HUES48 (cell line): Measurements from ENCODE around the gene TMEM156.

ENCODE experiments used
- H3K27ac ChIP-seq: one replicate; pipeline ENCODE4 v1.7.0; 2013; ENCODE audit warnings: low read depth, low read length, inconsistent platforms
- H3K27me3 ChIP-seq: 2 replicates; pipeline ENCODE4 v1.6.1; 2013; ENCODE audit warnings: mild to moderate bottlenecking, low read length; ENCODE audit not compliant: control insufficient read depth, insufficient read depth
- H3K36me3 ChIP-seq: 2 replicates; pipeline ENCODE4 v1.6.1; 2013; ENCODE audit warnings: low read length; ENCODE audit not compliant: control insufficient read depth, insufficient read depth
- H3K4me1 ChIP-seq: 2 replicates; pipeline ENCODE4 v1.6.1; 2013; ENCODE audit warnings: mild to moderate bottlenecking, low read length; ENCODE audit not compliant: control insufficient read depth, insufficient read depth
- H3K4me3 ChIP-seq: 2 replicates; pipeline ENCODE4 v1.5.1; 2013; ENCODE audit warnings: mild to moderate bottlenecking, low read depth, low read length
- H3K9ac ChIP-seq: 2 replicates; pipeline ENCODE4 v1.6.1; 2013; ENCODE audit warnings: mild to moderate bottlenecking, low read depth, low read length, moderate library complexity
- H3K9me3 ChIP-seq: 2 replicates; pipeline ENCODE4 v1.6.1; 2013; ENCODE audit warnings: low read length; ENCODE audit not compliant: control insufficient read depth, insufficient read depth

Gene TMEM156

DNA sequence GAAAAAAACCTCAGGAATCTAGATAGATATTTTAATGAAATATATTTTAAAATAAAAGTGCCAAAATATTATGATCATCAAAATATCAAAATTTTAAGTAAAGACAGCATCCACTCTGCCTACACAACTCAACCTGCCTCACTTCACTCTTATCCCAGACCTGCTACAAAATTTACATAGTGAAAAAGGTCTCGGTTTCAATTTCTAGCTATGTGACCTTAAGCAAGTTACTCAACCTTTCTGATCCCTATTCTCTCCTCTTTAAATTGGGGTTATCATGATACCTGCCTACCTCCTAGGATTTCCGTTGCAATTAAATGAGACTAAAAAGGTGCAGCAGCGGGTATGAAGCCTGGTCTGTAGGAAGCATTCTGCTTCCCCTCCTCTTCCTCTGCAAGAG, 91.7 kb downstream of the TMEM156 start:
- Histone ChIP-seq H3K4me1 (peaks cover 6% of the 10 kb centered on the region; the same call in 1 of the 2 replicates), H3K27me3 (no peaks in the 10 kb centered on the region), H3K4me3 (no peak overlapping the region), H3K9me3 (no peaks in the 10 kb centered on the region), H3K36me3 (no peaks in the 10 kb centered on the region), H3K9ac (no peak overlapping the region), H3K27ac (no peak overlapping the region)

GRCh38 chr4:38939165-38939564, 93.0 kb downstream of the TMEM156 start:
- Histone ChIP-seq H3K36me3 (no peaks in the 10 kb centered on the region), H3K27me3 (no peaks in the 10 kb centered on the region), H3K27ac (no peak overlapping the region)

GRCh38 chr4:38935391-38936073, 96.7 kb downstream of the TMEM156 start:
- Histone ChIP-seq H3K4me1 (peaks cover 6% of the 10 kb centered on the region; the same call in 1 of the 2 replicates), H3K9me3 (no peaks in the 10 kb centered on the region), H3K9ac (no peak overlapping the region), H3K27ac (no peak overlapping the region), H3K4me3 (no peak overlapping the region), H3K36me3 (no peaks in the 10 kb centered on the region), H3K27me3 (no peaks in the 10 kb centered on the region)

More at GRCh38 chr4:38939165-38939564, 93.0 kb downstream of the TMEM156 start:
- Histone ChIP-seq H3K4me3 (no peak overlapping the region), H3K9me3 (no peaks in the 10 kb centered on the region), H3K4me1 (peaks cover 6% of the 10 kb centered on the region; the same call in 1 of the 2 replicates), H3K9ac (no peak overlapping the region)

DNA sequence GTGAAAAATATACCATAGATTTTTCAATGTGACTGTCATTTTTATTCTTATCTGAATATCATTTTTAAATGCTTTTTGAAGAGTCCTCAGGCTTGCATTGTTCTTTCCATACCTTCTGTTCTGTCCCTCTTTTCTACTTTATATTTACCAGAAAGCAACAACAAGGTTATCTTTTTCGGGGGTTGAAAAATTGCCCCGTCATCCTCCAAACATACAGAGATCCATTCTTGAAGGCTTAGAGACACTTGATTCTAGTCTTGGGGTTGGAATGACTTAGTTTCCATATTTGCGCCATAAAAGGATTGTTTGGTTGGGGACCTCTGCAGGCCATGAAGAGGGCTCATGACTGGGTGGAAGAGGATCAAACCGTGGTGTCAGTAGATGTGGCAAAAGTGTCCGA, 101.1 kb downstream of the TMEM156 start:
- Histone ChIP-seq H3K9me3 (no peaks in the 10 kb centered on the region), H3K4me3 (no peak overlapping the region), H3K27me3 (no peaks in the 10 kb centered on the region), H3K27ac (no peak overlapping the region), H3K36me3 (no peaks in the 10 kb centered on the region), H3K9ac (no peak overlapping the region), H3K4me1 (no peaks in the 10 kb centered on the region)

DNA sequence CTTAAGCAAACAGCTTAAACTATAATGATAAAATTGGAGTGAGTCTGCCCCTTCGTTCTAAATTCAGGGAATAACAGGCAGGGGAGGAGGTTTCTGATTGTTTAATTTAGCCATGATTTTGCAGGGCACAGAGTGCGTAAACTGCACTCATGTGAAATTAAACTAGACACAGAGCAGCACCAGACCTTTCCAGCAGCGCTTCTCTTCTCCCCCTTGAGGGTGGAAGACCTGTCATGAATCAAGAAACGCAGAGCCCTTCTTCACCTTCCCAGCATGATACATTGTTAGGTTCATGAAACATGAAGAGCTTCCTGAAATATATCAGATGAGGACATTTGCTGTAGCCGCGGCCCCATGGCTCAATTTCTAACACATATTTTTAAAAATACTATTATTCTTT, 101.5 kb downstream of the TMEM156 start:
- no peaks in the 10 kb centered on the region for H3K36me3 ChIP-seq
- H3K27ac ChIP-seq, result no peak overlapping the region
- no peak overlapping the region for H3K4me3 ChIP-seq
- no peak overlapping the region for H3K9ac ChIP-seq
- H3K4me1 ChIP-seq, result no peaks in the 10 kb centered on the region
- H3K9me3 ChIP-seq, result no peaks in the 10 kb centered on the region
- H3K27me3 ChIP-seq, result no peaks in the 10 kb centered on the region

GRCh38 chr4:38930204-38930603, 102.0 kb downstream of the TMEM156 start:
- Histone ChIP-seq H3K4me1 (no peaks in the 10 kb centered on the region), H3K27ac (no peak overlapping the region), H3K4me3 (no peak overlapping the region), H3K36me3 (no peaks in the 10 kb centered on the region), H3K27me3 (no peaks in the 10 kb centered on the region), H3K9ac (no peak overlapping the region), H3K9me3 (no peaks in the 10 kb centered on the region)

GRCh38 chr4:38928974-38929373, 103.2 kb downstream of the TMEM156 start:
- Histone ChIP-seq H3K4me3 (no peak overlapping the region), H3K9me3 (no peaks in the 10 kb centered on the region), H3K4me1 (0 out of 2 replicates have a peak, but pooled peaks cover 3% of the 10 kb centered on the region), H3K36me3 (no peaks in the 10 kb centered on the region), H3K27ac (no peak overlapping the region), H3K27me3 (no peaks in the 10 kb centered on the region), H3K9ac (no peak overlapping the region)

DNA sequence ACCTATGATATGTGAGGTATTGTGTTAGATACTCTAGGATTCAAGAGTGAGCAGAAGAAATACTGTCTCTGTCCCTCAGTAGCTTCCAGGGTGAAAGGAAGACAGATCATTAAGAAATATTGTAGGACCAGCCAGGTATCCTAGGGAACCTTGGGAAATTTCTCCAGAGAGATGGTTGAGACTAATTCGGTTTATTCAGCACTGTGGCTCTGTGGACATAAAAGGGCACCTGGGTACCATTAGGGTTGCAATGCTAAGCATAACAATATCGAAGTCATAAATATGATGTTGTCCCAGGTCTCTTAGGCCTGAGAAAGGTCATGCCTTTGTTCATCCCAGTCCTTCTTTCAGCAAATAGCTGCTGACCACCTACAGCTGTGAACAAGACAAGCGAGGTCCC, 103.6 kb downstream of the TMEM156 start:
- H3K36me3 ChIP-seq, result no peaks in the 10 kb centered on the region
- no peaks in the 10 kb centered on the region for H3K27me3 ChIP-seq
- no peak overlapping the region for H3K27ac ChIP-seq
- no peak overlapping the region for H3K4me3 ChIP-seq
- no peak overlapping the region for H3K9ac ChIP-seq
- no peaks in the 10 kb centered on the region for H3K9me3 ChIP-seq
- H3K4me1 ChIP-seq, result 0 out of 2 replicates have a peak, but pooled peaks cover 3% of the 10 kb centered on the region

DNA sequence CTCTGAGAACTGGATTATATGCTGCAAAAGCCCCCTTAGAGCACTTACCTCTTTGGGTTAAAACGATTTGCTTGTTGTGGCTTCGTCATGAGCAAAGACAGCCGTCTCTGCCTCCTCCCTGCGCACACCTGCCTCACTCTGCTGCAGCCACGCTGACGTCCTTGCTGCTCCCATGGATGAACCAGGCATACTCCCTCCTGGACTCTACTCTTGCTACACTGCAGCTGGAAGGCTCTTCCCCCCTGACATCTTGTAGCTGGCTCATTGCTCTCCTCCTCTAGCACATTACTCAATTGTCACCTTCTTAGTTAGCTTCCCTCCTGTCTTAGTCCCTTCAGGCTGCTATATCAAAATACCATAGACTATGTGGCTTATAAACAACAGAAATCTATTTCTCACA, 105.3 kb downstream of the TMEM156 start:
- Histone ChIP-seq H3K4me1 (0 out of 2 replicates have a peak, but pooled peaks cover 3% of the 10 kb centered on the region), H3K4me3 (no peak overlapping the region), H3K27me3 (no peaks in the 10 kb centered on the region), H3K9ac (no peak overlapping the region), H3K36me3 (no peaks in the 10 kb centered on the region), H3K9me3 (no peaks in the 10 kb centered on the region), H3K27ac (no peak overlapping the region)

DNA sequence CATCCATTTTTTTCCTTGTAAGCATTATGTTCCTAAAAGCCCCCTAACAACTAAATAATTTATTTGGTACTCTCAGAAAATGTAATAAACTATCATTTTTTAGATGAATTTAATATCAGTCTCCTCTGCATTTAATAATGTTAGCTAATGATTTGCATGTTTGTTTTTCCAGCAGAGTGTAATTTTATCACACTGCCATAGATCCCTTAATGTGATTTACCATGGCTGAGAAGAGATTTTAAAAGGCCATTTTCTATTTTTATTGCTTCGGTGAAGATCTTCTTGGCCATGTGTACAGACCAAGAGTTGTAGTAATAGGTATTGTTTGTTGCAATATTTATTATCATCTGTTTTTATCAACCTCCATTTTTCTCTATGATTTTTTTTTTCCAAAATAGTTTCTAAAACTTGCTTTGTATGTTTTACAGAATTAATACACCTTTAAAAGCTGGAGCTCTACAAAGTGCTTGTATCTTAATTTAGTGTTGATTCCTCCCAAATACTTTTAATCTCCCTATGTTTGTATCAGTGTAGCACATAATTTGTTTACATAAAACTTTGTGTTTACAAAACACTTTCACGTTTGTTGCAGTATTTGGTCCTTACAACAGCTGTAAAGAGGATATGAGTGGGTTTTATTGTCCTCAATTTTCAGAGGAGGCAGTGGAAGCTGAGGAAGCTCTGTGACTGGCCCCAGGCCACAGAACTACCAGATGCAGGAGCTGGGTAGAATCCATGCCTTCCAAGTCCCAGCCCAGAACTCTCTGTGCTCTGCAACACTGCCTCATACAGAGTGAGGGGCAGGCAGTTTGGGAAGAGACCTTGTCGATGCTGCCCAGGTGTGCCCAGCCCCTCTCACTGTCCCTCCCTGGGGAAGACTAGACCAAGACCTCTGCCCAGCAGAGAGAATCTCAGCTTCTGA, 106.5 kb downstream of the TMEM156 start:
- Histone ChIP-seq H3K9ac (no peak overlapping the region), H3K4me3 (no peak overlapping the region), H3K27me3 (no peaks in the 10 kb centered on the region), H3K27ac (no peak overlapping the region), H3K36me3 (no peaks in the 10 kb centered on the region), H3K9me3 (no peaks in the 10 kb centered on the region), H3K4me1 (0 out of 2 replicates have a peak, but pooled peaks cover 3% of the 10 kb centered on the region)

GRCh38 chr4:38924353-38924752, 107.9 kb downstream of the TMEM156 start:
- no peaks in the 10 kb centered on the region for H3K9me3 ChIP-seq
- H3K4me1 ChIP-seq, result 0 out of 2 replicates have a peak, but pooled peaks cover 3% of the 10 kb centered on the region
- H3K9ac ChIP-seq, result no peak overlapping the region
- H3K4me3 ChIP-seq, result no peak overlapping the region
- H3K36me3 ChIP-seq, result no peaks in the 10 kb centered on the region
- no peak overlapping the region for H3K27ac ChIP-seq
- no peaks in the 10 kb centered on the region for H3K27me3 ChIP-seq
